Adipocyte (in vitro differentiated cells): ENCODE data around the gene NASP.

Source experiments
- DNase-seq: peaks from one replicate; pipeline ENCODE4 v3.0.0-alpha.2; 2015; ENCODE audit warnings: low read depth
- H3K27me3 ChIP-seq: replicated peaks from 2 replicates; pipeline ENCODE4 v1.7.0; 2013; ENCODE audit warnings: mild to moderate bottlenecking, low read length, moderate library complexity; ENCODE audit not compliant: control insufficient read depth, insufficient read depth
- H3K36me3 ChIP-seq: 2 replicates; pipeline ENCODE4 v1.7.0; 2013; ENCODE audit warnings: low read length, mild to moderate bottlenecking, moderate library complexity; ENCODE audit not compliant: control insufficient read depth, insufficient read depth, severe bottlenecking
- H3K4me1 ChIP-seq: 2 replicates; pipeline ENCODE4 v1.7.0; 2013; ENCODE audit warnings: mild to moderate bottlenecking, low read length, moderate library complexity; ENCODE audit not compliant: control insufficient read depth, insufficient read depth
- H3K4me3 ChIP-seq: 2 replicates; pipeline ENCODE4 v1.7.0; 2013; ENCODE audit warnings: mild to moderate bottlenecking, low read length, moderate library complexity
- H3K9ac ChIP-seq: 2 replicates; pipeline ENCODE4 v1.7.0; 2013; ENCODE audit warnings: mild to moderate bottlenecking, low read length, moderate library complexity
- H3K9me3 ChIP-seq: 2 replicates; pipeline ENCODE4 v1.7.0; 2013; ENCODE audit warnings: mild to moderate bottlenecking, low read length, moderate library complexity; ENCODE audit not compliant: control insufficient read depth

The NASP gene

GRCh38 chr1:45621895-45622523 lies 38.2 kb downstream of the NASP start:
- Histone ChIP-seq H3K4me1 (peaks cover 5% of the 10 kb centered on the region), H3K9me3 (no peaks in the 10 kb centered on the region), H3K36me3 (peaks cover 25% of the 10 kb centered on the region), H3K9ac (peak overlapping the region; percentile 40), H3K4me3 (no peak overlapping the region), H3K27me3 (no peaks in the 10 kb centered on the region)
- no peak for DNase-seq

GRCh38 chr1:45622524-45623394 lies 38.9 kb downstream of the NASP start:
- DNase-seq: no peak
- peaks cover 25% of the 10 kb centered on the region for H3K36me3 ChIP-seq

DNA sequence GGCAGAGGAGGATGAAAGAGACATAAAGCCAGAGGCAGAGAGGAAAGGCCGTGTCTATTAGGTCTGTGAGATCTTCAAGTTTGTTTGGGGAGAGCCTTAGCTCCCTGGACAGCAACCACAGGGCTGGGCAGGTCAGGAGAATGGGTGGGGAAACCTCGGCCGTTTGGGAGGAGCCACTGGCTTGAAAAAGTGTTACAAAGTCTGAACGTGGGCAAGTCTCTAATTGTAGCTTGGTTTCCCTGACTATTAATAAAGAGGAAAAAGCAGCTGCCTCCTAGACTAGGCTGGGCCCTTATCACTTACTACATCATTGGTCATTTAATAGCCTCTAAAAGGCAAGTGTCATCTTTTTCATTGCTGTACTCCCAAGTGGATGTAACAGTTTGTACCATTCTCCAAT lies 40.1 kb downstream of the NASP start, which contains the start of gene CCDC17:
Gene CCDC17 (minus strand): TSS at position 83 of the 400 bp plus-strand sequence. CDS start 145 bp downstream, outside the sequence.
- peak within 1 kb of the TSS; percentile 40 for H3K9ac ChIP-seq
- H3K36me3 ChIP-seq: peaks cover 27% of the 10 kb centered on the region

More at GRCh38 chr1:45622524-45623394, 38.9 kb downstream of the NASP start:
- peaks cover 5% of the 10 kb centered on the region for H3K4me1 ChIP-seq
- no peaks in the 10 kb centered on the region for H3K27me3 ChIP-seq
- H3K9me3 ChIP-seq: no peaks in the 10 kb centered on the region
- peak overlapping the region; percentile 40 for H3K9ac ChIP-seq
- H3K4me3 ChIP-seq: no peak overlapping the region

GRCh38 chr1:45629035-45629434 lies 45.2 kb downstream of the NASP start:
- H3K36me3 ChIP-seq: peaks cover 75% of the 10 kb centered on the region
- H3K9ac ChIP-seq: no peak overlapping the region
- H3K9me3 ChIP-seq: no peaks in the 10 kb centered on the region
- H3K4me3 ChIP-seq: no peak overlapping the region
- no peaks in the 10 kb centered on the region for H3K27me3 ChIP-seq
- DNase-seq: no peak
- H3K4me1 ChIP-seq: no peaks in the 10 kb centered on the region

More for the DNA sequence above, 40.1 kb downstream of the NASP start, which contains the start of gene CCDC17:
- no peak within 1 kb of the TSS for H3K4me3 ChIP-seq
- DNase-seq: no peak
- H3K27me3 ChIP-seq: no peaks in the 10 kb centered on the region
- no peaks in the 10 kb centered on the region for H3K9me3 ChIP-seq
- peaks cover 5% of the 10 kb centered on the region for H3K4me1 ChIP-seq

DNA sequence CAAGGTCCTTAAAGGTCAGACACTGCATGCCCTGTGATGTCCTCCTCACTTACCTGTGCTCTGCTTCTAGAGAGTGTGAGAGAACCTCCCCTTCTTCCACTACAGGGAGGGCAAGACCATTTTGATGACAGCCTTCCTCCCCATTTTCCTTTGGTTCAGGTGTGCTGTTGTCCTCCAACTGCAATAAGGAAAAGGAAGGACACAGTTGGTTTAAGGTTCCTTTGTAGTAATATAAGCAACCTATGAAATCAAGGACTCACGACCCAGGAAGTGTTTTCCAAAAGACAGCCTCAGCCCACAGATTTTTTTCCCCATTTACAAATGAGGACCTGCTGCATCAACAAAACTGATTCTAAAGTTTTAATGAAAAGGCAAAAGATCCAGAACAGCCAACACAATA lies 46.6 kb downstream of the NASP start:
- Histone ChIP-seq H3K4me3 (no peak overlapping the region), H3K36me3 (peaks cover 86% of the 10 kb centered on the region), H3K9ac (no peak overlapping the region), H3K27me3 (no peaks in the 10 kb centered on the region), H3K9me3 (no peaks in the 10 kb centered on the region), H3K4me1 (no peaks in the 10 kb centered on the region)
- no peak for DNase-seq

- no peak overlapping the region for H3K9ac ChIP-seq
- no peak overlapping the region for H3K4me3 ChIP-seq
- no peak for DNase-seq
- no peaks in the 10 kb centered on the region for H3K9me3 ChIP-seq
- H3K36me3 ChIP-seq: peaks cover 93% of the 10 kb centered on the region
- no peaks in the 10 kb centered on the region for H3K4me1 ChIP-seq
- H3K27me3 ChIP-seq: no peaks in the 10 kb centered on the region
Observed at GRCh38 chr1:45635211-45635610, 51.4 kb downstream of the NASP start.

DNA sequence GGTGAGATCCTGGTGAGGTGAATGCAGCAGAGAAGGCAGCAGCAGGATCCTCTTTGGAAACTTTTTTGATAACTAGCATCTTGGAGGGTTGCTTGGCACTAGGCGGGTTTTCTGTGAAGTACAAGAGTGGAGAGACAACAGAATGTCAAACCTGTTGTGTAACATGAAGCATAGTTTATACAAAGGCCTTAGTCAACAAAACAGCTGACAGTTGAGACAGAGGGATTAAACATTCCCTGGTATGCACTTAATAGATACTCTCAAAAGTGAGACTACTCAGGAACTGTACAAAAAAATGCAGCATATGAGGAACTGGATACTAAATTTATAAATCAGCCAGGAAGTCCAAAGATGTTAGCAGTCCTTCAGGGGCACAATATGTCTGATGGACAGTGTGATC lies 56.5 kb downstream of the NASP start:
- H3K4me1 ChIP-seq: peaks cover 14% of the 10 kb centered on the region
- H3K36me3 ChIP-seq: peaks cover 67% of the 10 kb centered on the region
- no peaks in the 10 kb centered on the region for H3K9me3 ChIP-seq
- DNase-seq: peak; percentile 9
- H3K4me3 ChIP-seq: no peak overlapping the region
- H3K27me3 ChIP-seq: no peaks in the 10 kb centered on the region
- no peak overlapping the region for H3K9ac ChIP-seq

DNA sequence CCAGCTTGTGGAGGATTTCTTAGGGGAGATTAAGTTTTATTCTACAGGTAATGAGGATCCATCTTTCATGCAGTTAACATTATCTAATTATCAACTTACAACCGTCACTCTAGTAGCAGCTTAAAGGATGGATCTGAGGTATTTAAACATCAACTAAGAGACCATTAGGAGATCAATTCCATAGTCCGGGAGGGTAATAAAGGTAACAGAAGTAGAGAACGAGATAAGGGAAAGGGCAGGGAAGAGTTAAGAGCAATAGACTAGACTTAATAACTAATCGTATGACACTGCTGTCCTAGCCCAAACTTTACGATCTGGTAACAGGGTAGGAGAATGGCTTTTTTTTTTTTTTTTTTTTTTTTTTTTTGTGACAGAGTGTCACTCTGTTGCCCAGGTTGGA lies 59.5 kb downstream of the NASP start:
- peaks cover 14% of the 10 kb centered on the region for H3K4me1 ChIP-seq
- H3K9ac ChIP-seq: no peak overlapping the region
- DNase-seq: no peak
- peaks cover 53% of the 10 kb centered on the region for H3K36me3 ChIP-seq
- no peak overlapping the region for H3K4me3 ChIP-seq
- H3K27me3 ChIP-seq: no peaks in the 10 kb centered on the region
- H3K9me3 ChIP-seq: no peaks in the 10 kb centered on the region

DNA sequence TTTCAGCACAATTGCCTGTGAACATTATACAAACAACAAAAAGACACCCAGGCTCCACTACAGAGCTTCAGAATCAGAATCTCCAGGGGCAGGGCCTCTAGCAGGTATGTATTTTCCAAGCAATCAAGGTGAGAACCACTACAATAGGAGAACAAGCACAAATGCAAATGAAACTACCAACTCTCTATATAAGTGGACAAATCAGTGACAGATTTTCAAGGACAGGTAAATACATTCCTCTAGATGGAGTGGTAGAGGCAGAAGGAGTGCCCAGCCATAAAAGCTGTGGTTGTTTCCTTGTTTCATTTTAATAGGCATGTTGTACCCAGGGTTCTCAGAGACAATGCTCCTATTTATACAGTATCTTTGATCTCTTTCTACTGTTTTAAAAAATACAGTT lies 60.1 kb downstream of the NASP start:
- Histone ChIP-seq H3K4me1 (peaks cover 14% of the 10 kb centered on the region), H3K27me3 (no peaks in the 10 kb centered on the region), H3K9ac (no peak overlapping the region), H3K36me3 (peaks cover 48% of the 10 kb centered on the region), H3K9me3 (no peaks in the 10 kb centered on the region), H3K4me3 (no peak overlapping the region)
- DNase-seq: no peak

DNA sequence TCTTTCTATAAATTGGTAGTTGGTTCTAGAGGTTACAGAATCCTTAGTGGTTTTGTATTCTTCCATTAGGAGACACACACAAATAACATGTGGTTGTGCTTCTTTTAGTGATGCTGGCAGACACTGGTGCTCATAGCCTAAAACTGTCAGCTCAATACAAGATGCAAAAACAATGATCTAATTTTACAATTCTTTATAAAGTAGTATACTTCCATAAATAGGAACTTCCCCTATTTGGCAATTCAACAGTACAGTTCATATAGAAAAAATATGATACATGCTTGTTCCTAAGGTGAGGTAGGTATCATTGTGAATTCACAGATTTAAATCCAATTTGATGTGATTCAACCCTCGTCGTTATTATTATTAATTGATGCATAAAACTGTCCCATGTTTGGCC lies 60.8 kb downstream of the NASP start:
- Histone ChIP-seq H3K36me3 (peaks cover 45% of the 10 kb centered on the region), H3K9me3 (no peaks in the 10 kb centered on the region), H3K27me3 (no peaks in the 10 kb centered on the region), H3K4me3 (no peak overlapping the region), H3K9ac (no peak overlapping the region), H3K4me1 (peaks cover 14% of the 10 kb centered on the region)
- no peak for DNase-seq

GRCh38 chr1:45647248-45648021 lies 63.6 kb downstream of the NASP start:
- DNase-seq: no peak
- no peaks in the 10 kb centered on the region for H3K9me3 ChIP-seq
- H3K36me3 ChIP-seq: peaks cover 40% of the 10 kb centered on the region
- no peaks in the 10 kb centered on the region for H3K4me1 ChIP-seq
- H3K9ac ChIP-seq: no peak overlapping the region
- no peaks in the 10 kb centered on the region for H3K27me3 ChIP-seq
- H3K4me3 ChIP-seq: no peak overlapping the region
